HG02943 (cell line): ENCODE data around the gene PCDH12.
A peak's percentile ranks its signal among the peaks of the same experiment; 100 is the strongest.

Experiments
- ATAC-seq: cut with Tn5 transposase; IDR thresholded peaks from one replicate; pipeline ENCODE4 v1.9.1; 2021; ENCODE audit warnings: mild to moderate bottlenecking, low read depth, moderate library complexity; ENCODE audit not compliant: unreplicated experiment

PCDH12 gene

DNA sequence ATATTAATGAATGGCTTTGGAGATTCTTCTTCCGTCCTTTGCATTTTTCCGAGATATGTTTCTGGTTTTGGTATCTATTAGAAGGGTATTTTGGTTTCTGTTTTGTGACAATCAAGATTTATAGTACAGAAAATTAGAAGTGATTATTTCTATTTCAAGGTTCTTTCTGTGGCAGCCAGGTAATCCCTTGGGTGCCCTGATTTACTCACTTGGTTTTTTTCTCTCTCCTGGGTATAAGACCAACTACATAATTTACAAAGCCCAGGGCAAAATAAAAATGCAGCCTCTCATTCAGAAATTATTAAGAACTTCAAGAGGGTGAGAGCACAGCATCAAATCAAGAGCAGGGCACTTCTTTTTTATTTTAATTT lies 8.9 kb upstream of the PCDH12 start:
- ATAC-seq, result no peak

DNA sequence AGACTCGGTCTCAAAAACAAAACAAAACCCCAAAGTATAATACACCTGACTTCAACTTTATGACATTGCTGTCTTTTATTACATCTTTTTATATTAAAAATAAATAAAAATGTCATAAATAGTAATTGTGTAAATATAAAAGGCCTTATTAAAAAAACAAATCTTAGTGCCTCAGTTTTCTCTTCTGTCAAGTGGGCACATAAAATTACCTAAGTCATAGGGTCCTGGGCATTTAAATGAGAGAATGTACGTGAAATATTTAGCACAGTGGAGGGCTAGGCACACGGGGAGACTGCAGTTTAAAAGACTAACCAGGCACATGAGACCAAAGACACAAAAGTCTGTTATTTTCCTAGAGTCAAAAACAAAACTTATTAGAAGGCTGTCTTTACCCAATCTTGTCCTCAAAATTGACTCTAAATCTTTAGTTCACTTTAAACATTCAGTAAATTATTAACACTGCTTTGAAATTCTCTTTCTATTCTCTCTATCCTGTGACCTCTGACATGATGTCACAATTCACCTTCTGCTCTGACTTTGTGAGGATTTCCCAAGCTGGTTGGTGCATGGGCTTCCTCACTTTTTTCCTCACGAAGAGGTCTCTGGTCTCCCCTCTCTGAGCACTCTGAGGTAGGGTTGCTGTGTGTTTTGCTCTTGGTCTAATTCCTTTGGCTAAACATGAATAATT lies 8.4 kb upstream of the PCDH12 start:
- no peak for ATAC-seq

- ATAC-seq, result no peak
These were observed 7.1 kb upstream of the PCDH12 start for GRCh38 chr5:141965071-141965470.

DNA sequence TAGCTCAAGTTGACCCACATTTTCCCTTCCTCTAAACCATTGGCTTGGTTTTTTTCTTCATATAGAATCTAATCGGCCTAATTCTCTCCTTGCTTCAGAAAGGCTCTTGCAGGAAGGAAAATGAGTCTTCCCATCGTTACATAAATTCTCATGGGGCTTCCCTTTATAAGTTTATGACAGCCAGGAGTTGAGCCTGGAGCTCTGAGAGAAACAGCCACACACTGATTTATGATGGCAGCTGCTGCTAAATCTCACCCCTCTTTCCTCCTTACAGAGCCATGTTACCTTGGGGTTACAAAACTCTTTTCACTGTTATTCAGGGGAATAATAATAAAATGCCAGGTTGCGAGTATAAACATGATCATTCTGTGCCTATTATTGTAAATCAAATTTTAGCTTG lies 5.7 kb upstream of the PCDH12 start:
- ATAC-seq, result no peak

GRCh38 chr5:141961466-141961865 lies 3.5 kb upstream of the PCDH12 start:
- ATAC-seq, result no peak

GRCh38 chr5:141960449-141961323 lies 2.7 kb upstream of the PCDH12 start:
- ATAC-seq, result peak; percentile 93

DNA sequence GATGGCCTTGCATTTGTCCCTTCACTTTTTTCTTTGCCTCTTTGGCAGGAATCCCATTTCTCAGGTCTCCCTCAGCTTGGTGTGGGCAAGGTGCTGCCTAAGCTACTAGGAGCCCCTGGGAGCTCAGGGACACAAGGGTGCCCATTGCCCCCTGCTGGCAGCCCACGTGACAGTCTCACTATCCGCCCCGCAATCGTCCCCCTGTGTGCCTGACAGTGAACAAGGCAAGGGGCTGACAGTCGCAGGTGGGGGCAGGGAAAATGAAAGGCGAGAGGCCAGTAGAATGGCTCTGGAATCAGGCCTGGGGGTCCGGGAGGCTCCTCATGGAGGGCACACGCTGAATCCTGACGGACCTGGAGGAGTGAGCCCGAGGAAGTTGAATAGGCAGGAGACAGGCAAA lies 2.0 kb upstream of the PCDH12 start:
- ATAC-seq, result no peak

GRCh38 chr5:141958546-141959172 lies 657 bp upstream of the PCDH12 start:
- ATAC-seq, result no peak

- no peak for ATAC-seq
These were observed 520 bp downstream of the PCDH12 start for GRCh38 chr5:141957367-141957996.

DNA sequence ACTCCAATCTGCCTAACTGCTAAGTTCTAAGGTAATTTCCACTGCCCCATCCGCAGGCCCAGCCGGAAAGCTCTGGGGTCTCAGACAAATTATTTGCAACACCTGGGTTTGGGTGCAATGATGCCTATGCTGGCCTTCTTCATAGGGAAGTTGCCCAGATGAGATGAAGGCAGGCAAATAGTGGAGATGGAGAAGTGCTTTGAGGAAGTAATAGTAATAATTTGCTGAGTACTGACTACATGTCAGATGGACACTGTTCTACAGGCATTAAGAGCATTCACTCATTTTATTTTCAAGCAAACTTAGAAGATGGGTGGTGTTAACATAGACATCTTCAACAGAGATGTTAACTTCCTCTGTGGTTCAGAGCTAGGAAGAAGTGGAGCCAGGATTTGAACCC lies 3.8 kb downstream of the PCDH12 start:
- no peak for ATAC-seq

- ATAC-seq, result no peak
These were observed 6.0 kb downstream of the PCDH12 start for GRCh38 chr5:141952020-141952419.

DNA sequence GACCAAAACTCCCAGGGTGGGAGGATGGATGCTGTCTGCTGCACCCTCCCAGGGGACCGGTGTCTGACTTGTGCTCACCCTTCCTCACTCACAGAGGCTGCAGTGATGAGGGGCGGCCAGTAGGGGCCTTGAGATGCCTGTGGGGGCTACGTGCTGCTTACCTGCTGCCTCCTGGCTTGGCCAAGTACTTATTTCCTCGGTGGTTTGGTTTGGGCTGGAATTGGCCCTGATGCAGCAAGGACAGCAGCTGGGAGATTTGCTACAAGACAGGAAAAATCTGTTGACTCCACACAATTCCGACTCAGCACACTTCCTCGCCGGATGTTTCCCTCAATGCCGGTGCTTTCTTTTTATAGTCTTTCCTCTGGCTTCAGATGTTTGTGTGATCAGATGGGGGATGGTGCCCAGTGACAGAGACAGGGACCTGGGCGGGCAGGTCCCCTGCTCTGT lies 6.6 kb downstream of the PCDH12 start:
- no peak for ATAC-seq

DNA sequence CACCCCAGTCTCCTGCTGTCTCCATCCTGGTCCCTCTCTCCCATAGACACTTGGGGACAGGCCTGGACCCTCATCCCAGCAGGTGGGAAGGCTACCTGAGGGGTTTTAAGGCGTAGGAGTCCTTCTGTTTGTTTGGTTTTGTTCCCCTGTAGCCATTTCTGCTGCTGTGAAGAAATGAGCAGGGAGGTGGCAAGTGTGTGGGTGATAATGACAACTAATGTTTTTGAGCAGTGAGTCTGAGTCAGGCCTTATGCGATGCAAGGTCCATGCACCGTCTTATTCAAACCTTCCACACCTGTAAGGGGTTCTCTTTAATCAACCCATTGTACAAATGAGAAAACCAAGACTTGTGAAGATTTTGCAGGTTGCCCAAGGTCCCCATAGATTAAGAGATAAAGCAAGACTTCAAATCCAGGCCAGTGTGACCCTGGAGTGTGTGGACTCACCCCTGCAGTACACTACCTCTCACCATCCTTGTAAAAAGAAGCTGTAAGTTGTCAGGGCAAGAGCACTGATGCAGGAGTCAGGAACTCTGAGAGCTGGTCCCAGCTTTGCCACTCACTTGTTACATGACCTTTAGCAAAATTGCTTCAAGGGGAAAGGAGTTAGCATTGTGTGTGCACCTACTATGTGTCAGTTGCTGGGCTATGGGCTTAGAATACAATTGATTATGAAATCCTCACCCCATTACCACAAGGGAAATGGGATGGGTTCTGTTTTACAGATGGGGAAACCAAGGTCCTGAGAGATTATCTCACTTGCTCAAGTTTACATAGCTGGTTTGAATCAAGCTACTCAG lies 7.6 kb downstream of the PCDH12 start:
- ATAC-seq, result no peak

DNA sequence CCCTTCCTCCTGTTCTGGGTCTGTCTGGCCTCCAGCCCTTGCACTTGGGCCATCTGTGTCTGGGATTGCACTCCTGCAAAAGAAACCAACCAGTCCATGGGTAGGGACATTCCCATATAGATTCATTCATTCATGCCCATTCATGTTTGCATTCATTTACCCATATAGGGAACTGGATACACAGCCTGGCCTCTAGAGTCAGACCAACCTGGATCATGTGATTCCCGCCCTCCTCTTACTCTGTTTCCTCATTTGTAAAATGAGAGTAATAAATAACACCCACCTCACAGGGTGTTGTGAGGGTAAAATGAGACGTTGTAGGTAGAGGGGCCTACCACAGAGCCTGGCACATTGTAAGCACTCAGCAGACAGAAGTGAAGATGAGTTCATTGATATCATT lies 8.5 kb downstream of the PCDH12 start:
- ATAC-seq, result no peak

DNA sequence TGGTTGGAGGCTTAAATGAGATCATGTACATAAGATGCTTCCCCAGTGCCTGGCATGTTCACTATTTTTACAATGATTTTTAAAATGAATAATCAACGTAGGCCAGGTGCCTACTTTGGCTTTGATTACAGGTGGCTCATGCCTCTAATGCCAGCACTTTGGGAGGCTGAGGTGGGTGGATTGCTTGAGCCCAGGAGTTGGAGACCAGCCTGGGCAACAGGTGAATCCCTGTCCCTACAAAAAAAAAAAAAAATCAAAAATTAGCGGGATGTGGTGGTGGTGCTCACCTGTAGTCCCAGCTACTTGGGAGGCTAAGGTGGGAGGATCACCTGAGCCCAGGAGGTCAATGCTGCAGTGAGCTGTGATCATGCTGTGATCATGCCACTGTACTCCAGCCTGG lies 9.2 kb downstream of the PCDH12 start:
- no peak for ATAC-seq

DNA sequence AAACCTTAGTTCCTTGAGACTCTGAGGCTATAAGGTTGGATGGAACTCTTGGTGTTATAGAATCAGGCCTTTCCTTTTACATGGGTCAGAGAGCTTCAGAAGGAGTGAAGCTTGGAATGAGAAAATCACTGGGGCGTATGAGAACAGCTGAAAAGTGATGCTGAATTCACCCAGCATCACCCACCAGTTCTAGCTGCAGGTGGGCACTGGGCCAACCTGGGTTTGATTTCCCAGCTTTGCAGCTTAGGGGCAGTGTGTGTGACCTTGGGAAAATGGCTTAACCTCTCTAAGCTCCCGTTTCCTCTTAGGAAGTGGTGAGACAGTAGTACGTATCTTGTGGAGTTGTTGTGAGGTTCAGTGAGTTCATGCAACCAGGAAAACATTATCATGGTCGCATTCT lies 10.7 kb downstream of the PCDH12 start:
- no peak for ATAC-seq

DNA sequence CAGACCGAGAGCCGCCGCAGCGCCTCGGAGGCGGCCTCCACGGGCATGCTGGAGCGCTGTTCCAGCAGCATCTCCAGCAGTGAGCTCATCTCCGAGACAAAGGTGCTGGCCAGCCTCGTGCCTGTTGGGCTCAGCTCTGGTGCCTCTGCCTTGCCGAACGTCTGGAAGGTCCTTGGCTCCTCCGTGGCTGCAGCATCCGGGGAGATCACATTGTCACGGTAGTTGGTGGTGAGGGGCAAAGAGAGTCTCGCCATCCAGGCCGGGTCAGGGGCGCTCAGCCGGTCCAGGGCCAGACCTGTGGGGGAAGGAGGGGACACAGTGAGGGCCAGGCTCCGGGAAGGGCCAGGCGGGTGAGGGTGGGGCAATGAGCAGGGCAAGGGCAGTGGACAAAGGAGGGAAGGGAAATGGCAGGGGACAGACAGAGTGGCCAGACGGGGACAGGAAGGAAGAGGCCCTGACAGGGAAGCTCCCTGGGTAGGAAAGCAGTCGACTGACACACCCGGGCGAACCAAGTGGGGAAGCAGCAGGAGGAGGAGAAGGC lies 12.4 kb downstream of the PCDH12 start:
- ATAC-seq, result no peak

DNA sequence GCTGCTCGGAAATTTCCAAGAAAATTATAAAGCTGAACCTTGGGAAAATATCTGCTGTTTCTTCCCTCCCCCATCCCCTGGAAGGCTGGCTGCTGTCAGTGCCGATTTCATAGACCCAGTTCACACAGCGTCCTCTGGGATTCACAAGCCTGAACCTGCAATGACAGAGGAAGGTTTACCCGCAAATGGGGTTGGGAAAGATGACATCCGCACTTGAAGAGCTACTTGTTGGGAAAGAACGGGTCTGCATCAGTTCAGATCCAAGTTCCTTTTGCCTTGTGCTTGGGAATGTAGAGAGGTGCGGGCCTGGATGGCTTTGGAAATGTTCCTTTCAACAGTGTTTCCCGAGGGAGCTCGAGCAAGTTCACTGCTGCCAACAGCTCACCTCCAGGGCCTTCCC lies 13.9 kb downstream of the PCDH12 start:
- ATAC-seq, result no peak

DNA sequence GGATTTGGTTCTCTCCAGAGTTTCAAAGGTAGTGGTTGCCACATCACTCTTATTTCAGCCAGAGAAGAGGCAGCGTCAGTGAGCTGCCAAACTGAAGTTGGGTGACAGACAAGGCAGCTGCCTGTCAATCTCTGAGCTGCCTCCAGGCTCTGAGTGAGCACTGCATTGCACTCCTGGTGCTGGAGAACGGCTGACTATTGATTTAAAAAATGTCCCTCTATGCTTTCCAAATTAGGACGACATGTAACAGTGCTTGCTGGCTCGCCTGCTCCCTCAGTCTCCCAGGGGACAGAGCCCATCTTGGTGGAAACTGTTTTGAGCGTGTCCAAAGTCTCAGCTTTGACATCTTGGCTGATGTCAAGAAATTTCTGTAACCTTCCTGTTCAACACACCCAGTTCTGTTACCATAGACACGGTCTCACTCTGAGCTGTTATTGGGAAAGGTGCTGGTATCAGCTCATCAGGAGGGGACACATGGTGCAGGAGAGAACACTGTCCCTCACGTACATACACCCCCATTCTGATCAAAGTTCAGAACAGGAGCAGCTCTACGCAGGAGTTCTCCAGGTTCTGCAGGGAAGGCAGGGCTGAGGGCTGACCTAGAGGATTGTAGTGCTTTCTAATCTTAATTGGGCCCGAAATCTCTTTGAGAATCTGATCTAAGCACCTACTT lies 15.7 kb downstream of the PCDH12 start:
- ATAC-seq, result no peak
